GM12878 (cell line): Measurements from ENCODE around the gene PPP1R18.

ENCODE experiments used
- EP300 ChIP-seq, 2 experiments: fragments of 150-350 bp in 1 of 2; IDR thresholded peaks; 2 replicates each; pipeline ENCODE4 v1.6.1; 2011 to 2012; ENCODE audit warnings: low read depth in 2 of 2, low read length in 2 of 2, borderline replicate concordance in 1 of 2, improper control_type of control experiment in 1 of 2, inconsistent platforms in 1 of 2; ENCODE audit not compliant: control insufficient read depth in 1 of 2
- NFYB ChIP-seq: IDR thresholded peaks from 2 replicates; pipeline ENCODE4 v1.6.1; 2011; ENCODE audit warnings: low read depth, mild to moderate bottlenecking, low read length, improper control_type of control experiment, moderate library complexity; ENCODE audit not compliant: insufficient read depth
- NRF1 ChIP-seq: conservative IDR thresholded peaks from 2 replicates; pipeline ENCODE4 v1.6.1; 2011; ENCODE audit warnings: mild to moderate bottlenecking, low read depth, low read length, improper control_type of control experiment
- POLR2AphosphoS5 ChIP-seq: IDR thresholded peaks from 2 replicates; pipeline ENCODE4 v1.6.1; 2011; ENCODE audit warnings: mild to moderate bottlenecking, low read length, inconsistent platforms
- TF ChIP-seq, protein P1 (sequence below), 3 experiments: IDR thresholded peaks in 2 of 3; conservative IDR thresholded peaks in 1 of 3; 2 replicates each; pipeline ENCODE4 v1.5.1; 2011; ENCODE audit warnings: low read depth in 3 of 3, low read length in 3 of 3, mild to moderate bottlenecking in 3 of 3, control low read depth in 2 of 3, moderate library complexity in 2 of 3, inconsistent platforms in 1 of 3, mixed read lengths in 1 of 3; ENCODE audit not compliant: control insufficient read depth in 2 of 3, insufficient read depth in 1 of 3; ENCODE audit errors: extremely low read depth in 1 of 3
- TF ChIP-seq, protein P2 (sequence below): fragments of 150-350 bp; IDR thresholded peaks from 2 replicates; pipeline ENCODE4 v1.6.1; 2016; ENCODE audit warnings: low read depth, low read length

DNA sequence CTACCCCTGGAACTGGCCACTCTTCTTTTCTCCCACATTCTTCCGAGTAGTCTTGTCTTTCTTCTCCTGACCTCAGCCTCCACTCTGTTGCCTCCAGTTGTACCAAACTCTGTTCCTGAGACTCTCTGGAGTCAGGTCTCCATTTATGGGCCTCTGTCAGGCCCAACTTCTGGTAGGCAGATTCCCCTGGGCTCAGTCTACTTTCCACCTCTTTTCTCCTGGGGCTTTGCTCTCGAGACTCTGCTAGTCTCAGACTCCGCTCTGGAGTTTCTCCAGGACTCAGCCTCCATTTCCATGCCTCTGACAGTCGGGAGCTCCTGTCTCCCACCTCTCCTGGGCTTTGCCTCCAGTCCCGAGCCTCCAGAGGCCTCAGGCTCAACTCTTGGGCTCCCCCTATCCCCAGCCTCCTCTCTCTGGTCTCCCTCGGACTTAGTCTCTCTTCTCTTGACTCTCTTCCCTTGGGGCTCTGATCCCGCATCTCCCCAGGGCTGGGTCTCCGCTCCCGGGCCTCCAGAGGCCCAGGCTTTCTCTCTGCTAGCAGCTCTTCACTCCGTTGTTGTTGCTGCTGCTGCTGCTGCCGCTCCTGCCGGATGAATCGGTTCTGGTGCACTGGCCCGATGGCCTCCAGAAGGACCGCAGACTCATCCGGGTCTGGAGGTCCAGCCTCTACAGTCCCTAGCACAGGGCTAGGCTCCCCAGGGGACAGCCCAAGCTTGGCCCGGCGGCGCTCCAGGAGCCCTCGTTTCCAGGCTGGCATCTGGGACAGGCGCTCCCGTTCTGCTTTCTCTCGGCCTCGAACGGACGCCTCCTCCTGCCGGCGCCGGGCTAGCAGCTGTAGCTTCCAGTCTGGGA is 1.1 kb downstream of the PPP1R18 start:
- TF ChIP-seq POLR2AphosphoS5 (no peak), NFYB (no peak), EP300 (IDR thresholded peaks at IDR 0.05; ENCODE audit: borderline replicate concordance in 1 of 2, control insufficient read depth in 1 of 2, low read depth in 2 of 2, low read length in 2 of 2) (no peak), NRF1 (no peak)
- TF ChIP-seq, protein P1, sequence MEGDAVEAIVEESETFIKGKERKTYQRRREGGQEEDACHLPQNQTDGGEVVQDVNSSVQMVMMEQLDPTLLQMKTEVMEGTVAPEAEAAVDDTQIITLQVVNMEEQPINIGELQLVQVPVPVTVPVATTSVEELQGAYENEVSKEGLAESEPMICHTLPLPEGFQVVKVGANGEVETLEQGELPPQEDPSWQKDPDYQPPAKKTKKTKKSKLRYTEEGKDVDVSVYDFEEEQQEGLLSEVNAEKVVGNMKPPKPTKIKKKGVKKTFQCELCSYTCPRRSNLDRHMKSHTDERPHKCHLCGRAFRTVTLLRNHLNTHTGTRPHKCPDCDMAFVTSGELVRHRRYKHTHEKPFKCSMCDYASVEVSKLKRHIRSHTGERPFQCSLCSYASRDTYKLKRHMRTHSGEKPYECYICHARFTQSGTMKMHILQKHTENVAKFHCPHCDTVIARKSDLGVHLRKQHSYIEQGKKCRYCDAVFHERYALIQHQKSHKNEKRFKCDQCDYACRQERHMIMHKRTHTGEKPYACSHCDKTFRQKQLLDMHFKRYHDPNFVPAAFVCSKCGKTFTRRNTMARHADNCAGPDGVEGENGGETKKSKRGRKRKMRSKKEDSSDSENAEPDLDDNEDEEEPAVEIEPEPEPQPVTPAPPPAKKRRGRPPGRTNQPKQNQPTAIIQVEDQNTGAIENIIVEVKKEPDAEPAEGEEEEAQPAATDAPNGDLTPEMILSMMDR (IDR thresholded peaks at IDR 0.05 in 2 of 3, conservative IDR thresholded peaks at IDR 0.05 in 1 of 3; ENCODE audit: control insufficient read depth in 2 of 3, extremely low read depth in 1 of 3, insufficient read depth in 1 of 3, low read depth in 3 of 3, low read length in 3 of 3), result peak; percentile 35 to 46 (median 36); a peak in 4 of 6 replicates
- TF ChIP-seq, protein P2, sequence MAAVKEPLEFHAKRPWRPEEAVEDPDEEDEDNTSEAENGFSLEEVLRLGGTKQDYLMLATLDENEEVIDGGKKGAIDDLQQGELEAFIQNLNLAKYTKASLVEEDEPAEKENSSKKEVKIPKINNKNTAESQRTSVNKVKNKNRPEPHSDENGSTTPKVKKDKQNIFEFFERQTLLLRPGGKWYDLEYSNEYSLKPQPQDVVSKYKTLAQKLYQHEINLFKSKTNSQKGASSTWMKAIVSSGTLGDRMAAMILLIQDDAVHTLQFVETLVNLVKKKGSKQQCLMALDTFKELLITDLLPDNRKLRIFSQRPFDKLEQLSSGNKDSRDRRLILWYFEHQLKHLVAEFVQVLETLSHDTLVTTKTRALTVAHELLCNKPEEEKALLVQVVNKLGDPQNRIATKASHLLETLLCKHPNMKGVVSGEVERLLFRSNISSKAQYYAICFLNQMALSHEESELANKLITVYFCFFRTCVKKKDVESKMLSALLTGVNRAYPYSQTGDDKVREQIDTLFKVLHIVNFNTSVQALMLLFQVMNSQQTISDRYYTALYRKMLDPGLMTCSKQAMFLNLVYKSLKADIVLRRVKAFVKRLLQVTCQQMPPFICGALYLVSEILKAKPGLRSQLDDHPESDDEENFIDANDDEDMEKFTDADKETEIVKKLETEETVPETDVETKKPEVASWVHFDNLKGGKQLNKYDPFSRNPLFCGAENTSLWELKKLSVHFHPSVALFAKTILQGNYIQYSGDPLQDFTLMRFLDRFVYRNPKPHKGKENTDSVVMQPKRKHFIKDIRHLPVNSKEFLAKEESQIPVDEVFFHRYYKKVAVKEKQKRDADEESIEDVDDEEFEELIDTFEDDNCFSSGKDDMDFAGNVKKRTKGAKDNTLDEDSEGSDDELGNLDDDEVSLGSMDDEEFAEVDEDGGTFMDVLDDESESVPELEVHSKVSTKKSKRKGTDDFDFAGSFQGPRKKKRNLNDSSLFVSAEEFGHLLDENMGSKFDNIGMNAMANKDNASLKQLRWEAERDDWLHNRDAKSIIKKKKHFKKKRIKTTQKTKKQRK, result no peak
